Activated CD4-positive, CD25-positive, alpha-beta regulatory T cell treated with anti-CD3 and anti-CD28 coated beads, Interleukin-2, amount 50 U/mL, for 16 hours (primary cell): ENCODE measurements around the gene ANKRD66.

ENCODE experiments used
- DNase-seq: peaks from one replicate; pipeline ENCODE4 v3.0.0-alpha.2; 2020; ENCODE audit warnings: low read depth, low spot score

Gene ANKRD66

DNA sequence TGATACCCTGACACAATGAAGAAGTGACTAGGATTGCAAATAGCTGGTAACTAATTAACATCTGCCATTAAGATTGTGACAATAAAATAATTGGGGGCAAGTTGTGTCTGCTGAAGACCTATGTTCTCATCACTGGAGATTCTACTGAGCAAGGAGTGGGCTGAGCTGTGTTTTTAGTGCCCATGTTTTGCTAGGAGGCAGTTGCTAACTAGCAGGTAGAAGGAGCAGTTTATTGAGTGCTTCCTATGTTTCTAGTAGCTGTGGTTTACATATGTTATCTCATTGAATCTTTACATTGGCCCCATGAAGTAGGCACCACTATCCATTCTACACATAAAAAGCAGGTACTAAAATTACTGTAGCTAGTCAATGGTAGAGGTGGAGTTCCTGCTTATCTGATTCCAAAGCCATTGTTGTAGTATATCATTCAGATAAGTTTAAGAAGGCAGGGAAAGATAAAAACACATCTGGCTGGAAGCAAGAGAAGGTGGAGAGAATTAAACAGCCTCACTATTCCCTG is 43.7 kb downstream of the ANKRD66 start:
- DNase-seq: no peak

DNA sequence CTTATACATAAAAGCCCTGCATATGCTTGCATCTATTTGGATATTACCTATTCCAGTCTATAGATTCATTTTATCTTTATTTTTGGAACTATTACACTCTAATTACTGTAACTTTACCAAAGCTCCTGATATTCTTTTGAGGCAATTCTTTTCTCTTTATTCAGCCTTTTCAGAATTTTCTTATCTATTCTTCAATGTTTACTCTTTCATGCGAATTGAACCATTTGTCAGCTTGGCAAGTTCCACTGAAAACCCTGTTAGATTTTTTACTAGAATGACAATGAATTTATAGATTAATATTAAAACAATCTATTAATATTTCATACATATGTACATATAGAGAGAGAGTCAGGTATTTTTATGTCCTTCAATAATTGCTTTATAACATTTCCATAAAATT is 45.9 kb downstream of the ANKRD66 start:
- DNase-seq: no peak

DNA sequence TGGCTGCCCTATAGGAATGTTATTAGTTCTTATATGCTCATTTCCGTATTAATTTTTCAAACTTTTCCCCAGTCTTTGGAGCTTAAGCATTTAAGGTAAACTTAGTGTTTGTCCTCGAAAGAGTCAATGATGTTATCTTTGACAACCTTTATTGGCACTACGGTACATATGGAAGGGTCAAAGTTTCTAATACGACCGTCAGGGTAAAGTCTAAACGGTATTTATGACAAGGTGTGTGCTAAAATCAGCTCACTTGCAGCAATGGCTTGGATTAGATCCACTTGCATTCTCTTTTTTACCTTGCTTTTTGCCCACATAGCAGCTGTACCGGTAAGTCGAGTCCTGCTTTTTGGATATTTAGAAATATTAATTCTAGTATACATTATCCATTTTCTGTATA is 46.4 kb downstream of the ANKRD66 start, which contains the start of gene MEP1A:
TSS of gene MEP1A (plus strand) at position 252 of the 400 bp plus-strand sequence. CDS start at position 262, 10 bp downstream.
- DNase-seq: no peak

DNA sequence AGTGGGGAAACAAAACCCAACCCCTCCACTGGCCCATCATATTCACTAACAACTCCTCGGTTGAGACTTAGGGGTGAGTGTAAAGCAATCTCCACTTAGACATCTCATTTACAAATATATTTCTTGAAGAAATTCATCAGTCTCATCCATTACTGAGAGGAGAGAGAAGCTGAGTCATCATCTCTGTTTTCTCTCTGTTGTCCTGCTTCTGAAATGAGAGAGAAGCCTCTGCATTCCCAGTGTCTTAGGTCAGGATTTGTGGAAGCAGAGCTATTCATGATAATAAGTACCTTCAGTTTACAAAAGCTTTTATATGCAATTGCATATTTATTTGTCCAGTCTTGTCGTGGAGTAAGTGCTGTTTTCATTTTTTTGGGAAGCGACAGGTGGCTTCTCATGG is 47.3 kb downstream of the ANKRD66 start:
- DNase-seq: no peak

DNA sequence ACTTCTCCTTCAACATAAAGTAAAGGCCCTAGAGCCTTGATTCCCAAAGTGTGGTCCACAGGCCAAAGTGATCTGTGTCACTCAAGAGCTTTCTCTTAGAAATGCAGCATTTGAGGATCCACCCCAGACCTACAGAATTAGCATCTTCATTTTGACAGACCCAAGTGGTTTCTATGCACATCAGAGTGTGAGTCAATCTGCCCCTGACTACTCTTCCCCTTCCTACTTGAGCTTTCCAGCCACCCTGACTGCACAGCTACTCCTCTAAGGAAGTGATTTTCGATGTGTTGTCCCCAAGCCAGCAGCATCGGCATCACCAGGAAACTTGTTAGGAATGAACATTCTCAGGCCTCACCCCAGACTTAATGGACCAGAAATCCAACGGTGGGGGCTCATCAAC is 49.1 kb downstream of the ANKRD66 start:
- DNase-seq: no peak

DNA sequence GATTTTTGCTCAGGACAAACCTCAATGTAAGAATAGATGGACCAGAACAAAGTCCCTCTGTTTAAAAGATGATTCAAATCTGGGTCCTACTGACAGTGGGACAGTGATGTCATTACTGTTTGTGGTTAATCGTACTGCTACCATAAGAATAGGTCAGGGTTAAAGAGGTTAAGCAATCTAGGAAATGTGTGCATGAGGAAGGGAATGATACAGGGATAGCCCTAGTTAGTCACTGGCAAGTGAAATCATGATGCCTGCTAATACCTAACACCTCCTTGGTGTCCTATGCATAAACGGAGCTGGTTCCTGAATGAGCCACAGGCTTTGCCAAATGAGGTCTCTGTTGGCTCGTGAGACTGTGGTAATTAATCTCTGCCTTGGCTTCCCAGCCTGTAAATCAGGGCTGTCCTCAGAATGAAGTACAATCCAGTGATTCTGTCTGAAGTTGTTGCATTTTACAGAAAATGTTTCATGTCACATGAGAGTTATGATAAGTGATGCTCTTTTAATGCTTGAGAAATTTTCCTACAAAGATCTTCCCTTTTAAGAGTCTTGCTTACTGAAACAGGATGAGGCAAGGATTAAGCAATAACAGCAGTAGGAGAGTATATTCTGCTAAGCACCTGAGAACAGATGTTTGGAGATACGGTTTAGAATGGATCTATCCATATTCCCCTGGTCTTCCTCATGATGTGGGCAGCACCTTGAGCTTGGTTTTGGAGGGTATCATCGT is 50.3 kb downstream of the ANKRD66 start:
- no peak for DNase-seq

DNA sequence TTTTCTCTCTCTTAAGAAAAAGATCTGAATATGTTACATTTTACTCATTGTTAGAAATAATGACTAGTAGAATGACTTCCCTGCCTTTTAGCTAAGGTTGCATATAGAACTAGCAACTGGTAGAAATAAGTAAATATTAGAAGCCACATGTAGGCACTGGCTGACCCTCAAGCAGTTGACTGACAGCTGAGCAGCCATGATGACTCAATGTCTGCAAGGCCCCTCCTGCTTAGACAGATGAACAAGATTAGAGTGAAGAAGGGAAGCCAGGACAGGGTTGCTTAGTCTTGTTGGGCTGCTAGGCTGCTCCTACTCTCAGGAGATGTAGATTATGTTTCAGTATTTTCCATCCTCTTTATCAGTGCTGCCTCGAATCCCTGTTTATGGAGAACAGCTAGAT is 52.9 kb downstream of the ANKRD66 start:
- no peak for DNase-seq

DNA sequence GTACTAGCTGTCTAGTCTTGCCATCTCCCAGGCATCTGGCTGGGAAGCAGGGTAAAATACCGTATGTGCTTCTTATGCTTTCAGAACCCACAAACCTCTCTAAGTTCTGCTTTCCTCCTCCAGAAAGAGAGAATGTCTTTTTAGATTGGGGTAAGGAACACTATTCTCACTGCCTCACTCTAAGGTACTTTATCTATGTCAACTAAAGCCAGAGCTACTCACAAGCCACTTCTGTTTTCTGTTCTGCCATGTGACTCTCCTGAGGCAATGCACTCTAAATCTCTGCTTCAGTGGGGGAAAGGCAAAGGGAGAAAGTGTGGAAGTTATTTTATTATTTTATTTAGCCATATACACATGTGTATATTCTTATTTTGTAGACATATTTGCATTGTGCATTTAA is 62.1 kb downstream of the ANKRD66 start:
- DNase-seq: no peak
